ENCODE data around the gene CACNB3. TPM values are rescaled to one million over a fixed set of nuclear protein-coding genes. Genes with fewer than 3 reads are reported as not detected.
"Not testable (repeated sequence)": the region's sequence is repeated elsewhere in the genome, so short reads cannot be mapped to it uniquely, and the experiment has no call there.

Gene CACNB3
- total RNA-seq, 1 donor from 2014 or later, result 13.2 TPM

DNA sequence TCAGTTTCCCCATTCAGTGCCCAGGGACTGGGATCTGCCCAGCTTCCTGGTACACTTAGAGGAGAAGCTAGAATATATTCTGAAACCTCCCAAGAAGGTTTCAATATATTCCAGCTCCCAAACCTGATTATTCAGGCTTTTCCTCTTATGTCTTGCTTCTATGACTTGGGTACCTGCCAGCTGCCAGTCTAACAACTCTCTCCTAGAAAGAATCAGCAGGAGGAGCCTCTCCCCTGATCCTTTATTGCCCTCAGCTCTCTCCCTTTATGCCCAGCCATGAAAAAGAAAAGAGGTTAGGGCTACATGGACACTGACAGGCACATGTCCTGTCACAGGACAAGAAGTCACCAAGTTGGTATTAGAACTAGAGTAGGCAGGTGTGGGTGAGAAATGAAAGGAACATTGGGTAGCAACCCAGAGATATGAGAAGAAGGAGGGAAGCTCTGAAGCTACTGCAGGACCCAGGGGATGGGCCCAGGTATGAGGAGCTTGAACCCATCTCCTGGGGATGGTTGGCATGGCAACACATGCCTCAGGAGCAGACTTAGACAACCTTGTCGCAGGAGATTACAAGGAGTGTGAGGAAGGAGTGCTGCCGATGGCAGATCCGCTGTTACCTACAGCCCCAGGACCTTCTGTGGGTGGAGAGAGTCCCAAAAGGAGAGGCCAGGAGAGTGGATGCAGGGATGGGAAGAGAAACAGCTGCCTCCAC lies 2.0 kb upstream of the CACNB3 start:
- DNase-seq (ENCODE audit: low spot score), result no peak

GRCh38 chr12:48818831-48819590 lies 715 bp downstream of the CACNB3 start:
- DNase-seq (ENCODE audit: low spot score), result no peak

- DNase-seq (ENCODE audit: low spot score), result no peak
Observed at GRCh38 chr12:48819986-48820725, 1.9 kb downstream of the CACNB3 start.

GRCh38 chr12:48822139-48822538 lies 3.8 kb downstream of the CACNB3 start:
- no peak for DNase-seq (ENCODE audit: low spot score)

DNA sequence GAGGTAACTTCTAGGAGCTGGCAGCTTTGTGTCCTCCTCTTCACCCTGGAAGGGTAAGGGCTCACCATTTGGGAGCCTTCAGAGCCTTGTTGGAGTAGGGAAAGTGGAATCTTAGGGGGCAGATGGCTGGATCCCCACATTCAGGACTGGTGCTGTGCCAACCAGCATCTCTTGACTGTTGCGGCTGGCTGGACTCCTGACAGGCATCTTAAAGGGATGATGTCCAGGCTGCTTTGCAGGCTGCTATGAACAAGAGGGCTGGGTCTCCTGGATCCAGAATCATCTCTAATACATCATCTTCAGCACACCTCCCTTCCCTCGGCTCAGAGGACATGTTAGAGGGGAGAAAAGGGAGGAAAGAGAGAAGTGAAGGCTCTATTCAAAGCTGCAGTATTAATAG lies 4.4 kb downstream of the CACNB3 start:
- no peak for DNase-seq (ENCODE audit: low spot score)

DNA sequence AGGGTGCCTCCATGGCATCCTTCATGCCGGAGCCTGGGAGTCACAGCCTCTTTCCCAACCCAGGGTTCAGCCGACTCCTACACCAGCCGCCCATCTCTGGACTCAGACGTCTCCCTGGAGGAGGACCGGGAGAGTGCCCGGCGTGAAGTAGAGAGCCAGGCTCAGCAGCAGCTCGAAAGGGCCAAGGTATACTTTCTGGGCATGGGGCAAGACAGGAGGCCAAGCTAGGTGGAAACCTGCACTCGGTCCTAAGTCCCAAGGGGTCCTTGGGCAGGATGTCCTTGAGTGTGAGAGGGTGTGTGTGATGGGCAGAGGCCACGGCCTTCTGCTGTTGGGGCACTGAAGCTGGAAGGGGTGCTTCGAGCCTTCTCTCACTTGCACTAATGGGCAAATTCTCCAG lies 5.0 kb downstream of the CACNB3 start:
- DNase-seq (ENCODE audit: low spot score), result no peak

DNA sequence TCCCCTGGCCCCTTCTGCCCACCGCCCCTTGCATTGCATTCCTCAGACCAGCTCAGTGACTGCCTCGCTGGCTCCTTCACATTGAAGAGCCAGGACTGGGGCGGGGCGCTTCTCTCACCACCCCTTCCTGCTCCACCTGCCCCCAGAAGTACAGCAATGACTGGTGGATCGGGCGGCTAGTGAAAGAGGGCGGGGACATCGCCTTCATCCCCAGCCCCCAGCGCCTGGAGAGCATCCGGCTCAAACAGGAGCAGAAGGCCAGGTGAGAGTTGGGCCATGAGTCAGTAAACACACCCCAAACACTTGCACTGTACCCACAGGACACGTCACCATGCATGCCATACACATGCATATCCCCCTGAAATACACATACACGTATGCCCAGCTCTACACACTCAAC lies 5.8 kb downstream of the CACNB3 start:
- DNase-seq (ENCODE audit: low spot score), result no peak

DNA sequence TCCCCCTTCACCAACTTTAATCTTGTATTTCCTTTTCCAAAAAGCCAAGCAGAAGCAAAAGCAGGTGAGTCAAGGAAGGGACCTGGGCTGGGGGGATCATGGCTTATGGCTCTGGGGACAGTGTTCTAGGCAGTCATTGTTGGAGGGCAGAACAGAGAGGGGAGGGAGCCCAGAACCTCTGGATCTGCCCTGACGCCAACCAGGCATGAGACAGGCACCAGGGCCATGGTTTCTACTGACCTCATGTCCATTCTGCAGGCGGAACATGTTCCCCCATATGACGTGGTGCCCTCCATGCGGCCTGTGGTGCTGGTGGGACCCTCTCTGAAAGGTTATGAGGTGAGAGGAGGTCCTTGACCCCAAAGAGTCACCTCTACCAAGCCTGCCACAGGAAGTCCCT lies 6.6 kb downstream of the CACNB3 start:
- DNase-seq (ENCODE audit: low spot score), result no peak

DNA sequence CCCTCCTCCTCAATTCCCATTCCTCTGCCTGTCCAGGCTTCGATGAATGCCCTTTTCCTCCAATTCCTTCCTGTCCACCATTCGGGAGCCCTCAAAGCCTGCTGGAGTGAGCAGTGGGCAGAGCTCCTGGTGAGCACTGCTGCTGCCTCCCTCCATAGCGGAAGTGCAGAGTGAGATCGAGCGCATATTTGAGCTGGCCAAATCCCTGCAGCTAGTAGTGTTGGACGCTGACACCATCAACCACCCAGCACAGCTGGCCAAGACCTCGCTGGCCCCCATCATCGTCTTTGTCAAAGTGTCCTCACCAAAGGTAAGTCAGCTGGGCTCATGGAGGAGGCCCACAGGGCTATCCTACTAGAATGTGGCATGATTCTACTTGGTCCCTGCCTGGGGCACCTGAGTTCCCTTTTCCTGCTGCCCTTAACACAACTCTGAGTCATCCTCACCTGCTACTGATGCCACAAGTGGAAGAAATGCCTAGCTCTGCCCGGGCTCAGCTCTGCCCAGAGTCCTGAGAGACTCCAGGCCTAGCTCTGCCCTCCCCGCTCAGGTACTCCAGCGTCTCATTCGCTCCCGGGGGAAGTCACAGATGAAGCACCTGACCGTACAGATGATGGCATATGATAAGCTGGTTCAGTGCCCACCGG lies 8.0 kb downstream of the CACNB3 start:
- no peak for DNase-seq (ENCODE audit: low spot score)

GRCh38 chr12:48827026-48827425 lies 8.7 kb downstream of the CACNB3 start:
- DNase-seq (ENCODE audit: low spot score), result no peak

GRCh38 chr12:48827513-48828096 lies 9.3 kb downstream of the CACNB3 start:
- no peak for DNase-seq (ENCODE audit: low spot score)

- DNase-seq (ENCODE audit: low spot score), result no peak
Observed at GRCh38 chr12:48828293-48828692, 10.0 kb downstream of the CACNB3 start.

DNA sequence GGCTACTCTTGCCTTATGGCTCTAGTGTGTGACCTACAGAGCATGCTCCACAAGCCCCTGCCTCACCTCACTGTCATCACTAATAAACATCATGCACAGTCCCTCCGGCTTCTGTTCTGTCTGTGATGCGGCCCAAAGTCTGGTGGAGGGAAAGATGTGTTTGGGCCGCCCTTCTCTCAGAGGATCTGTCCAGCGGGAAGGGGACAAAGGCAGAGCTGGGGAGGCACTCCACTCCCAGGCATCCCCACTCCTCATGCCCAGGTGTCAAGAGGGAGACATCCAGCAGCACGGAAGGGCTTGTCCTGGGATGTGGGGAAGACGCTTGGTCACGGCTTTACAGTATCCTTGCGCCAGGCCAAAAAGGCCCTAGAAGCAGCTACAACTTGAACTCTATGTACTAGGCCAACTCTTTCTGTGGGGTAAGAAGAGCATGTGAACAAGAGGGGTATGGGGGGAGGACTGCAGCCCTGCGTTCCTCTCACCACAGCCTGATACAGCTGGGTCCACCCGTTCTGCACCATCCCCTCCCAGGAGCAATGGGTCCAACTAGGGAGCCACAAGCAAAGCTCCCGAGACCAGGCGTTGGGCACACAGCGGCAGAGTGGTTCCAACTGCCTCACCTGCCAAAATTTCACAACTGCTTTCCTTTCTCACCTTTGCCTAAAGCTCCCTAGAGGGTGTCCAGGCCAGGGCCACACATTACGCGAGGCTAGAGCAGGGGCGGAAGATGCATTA lies 10.7 kb downstream of the CACNB3 start:
- DNase-seq (ENCODE audit: low spot score), result no peak

- no peak for DNase-seq (ENCODE audit: low spot score)
Observed at GRCh38 chr12:48831257-48831656, 13.0 kb downstream of the CACNB3 start.

GRCh38 chr12:48832321-48833060 lies 14.2 kb downstream of the CACNB3 start:
- no peak for DNase-seq (ENCODE audit: low spot score)

DNA sequence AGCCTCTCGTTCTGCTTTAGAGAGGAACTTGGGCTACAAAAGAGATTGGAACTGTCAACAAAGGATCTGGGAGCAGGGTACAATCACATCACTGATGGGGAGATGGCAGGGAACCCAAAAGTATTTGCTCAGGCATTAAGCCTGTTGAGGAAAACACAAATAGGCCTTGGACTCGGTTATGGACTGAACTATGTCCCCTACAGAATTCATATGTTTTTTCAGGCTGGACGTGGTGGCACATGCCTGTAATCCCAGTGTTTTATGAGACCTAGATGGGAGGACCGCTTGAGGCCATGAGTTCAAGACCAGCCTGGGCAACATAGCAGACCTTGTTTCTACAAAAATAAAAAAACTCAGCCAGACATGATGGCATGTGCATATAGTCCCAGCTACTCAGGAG lies 19.8 kb downstream of the CACNB3 start:
- no peak for DNase-seq (ENCODE audit: low spot score)

- not testable (repeated sequence) for DNase-seq (ENCODE audit: low spot score)
Observed at GRCh38 chr12:48842021-48842420, 23.7 kb downstream of the CACNB3 start.

DNA sequence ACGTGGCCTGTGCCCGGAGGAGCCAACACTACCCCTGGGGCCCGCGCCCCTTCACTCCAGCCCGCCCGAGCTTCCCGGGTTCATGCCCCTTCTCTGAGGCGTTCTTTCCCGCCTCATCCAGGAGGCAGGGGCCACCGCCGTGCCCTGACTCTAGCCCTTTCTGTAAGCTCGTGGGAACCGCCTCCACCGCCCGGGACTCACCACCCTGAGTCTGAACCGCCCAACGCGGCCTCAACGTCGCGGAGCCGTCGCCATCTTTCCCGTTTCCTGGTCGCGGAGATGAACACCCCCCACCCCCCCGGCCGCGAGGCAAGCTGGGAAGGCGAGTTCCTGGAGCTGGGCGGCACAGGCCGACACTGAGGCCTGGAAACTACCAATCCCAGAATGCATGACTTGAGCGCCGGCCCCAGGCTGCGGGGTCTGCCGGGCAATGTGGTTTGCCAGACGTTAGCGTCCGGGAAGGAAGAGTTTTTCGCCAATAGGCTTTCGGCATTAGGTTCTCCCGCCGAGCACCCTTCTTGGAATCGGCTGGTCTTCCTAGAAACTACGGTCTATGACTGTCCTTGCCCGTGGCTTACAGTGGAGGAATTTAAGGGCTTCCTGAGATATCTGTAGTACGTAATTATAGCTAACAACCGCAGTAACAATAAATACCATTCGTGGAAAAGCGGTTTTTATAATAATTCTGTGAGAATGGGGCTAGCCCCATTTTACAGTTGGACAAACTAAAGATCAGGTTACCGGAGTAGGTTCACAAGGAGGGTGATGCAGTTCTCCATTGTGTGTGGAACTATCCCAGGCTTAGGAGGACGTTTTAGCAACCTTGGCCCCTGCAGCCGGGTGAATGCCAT lies 33.8 kb downstream of the CACNB3 start, which contains the start of gene DDX23:
TSS of gene DDX23 (minus strand) at position 281 of the 851 bp plus-strand sequence. CDS start 6,381 bp downstream, outside the sequence.
- peak; percentile 96 for DNase-seq (ENCODE audit: low spot score)

All from mesenteric fat pad (tissue), 1 donor.